Stimulated activated CD8-positive, alpha-beta memory T cell treated with anti-CD3 and anti-CD28 coated beads, Interleukin-7, amount 100 ng/mL, for 1 hour (primary cell): ENCODE results near the gene PCNT.
"Not testable (repeated sequence)": the region's sequence is repeated elsewhere in the genome, so short reads cannot be mapped to it uniquely, and the experiment has no call there.

Experiments used
- DNase-seq, 2 donors: peaks; one replicate each; pipeline ENCODE4 v3.0.0-alpha.2; 2020; ENCODE audit warnings: low read depth in 2 of 2

PCNT gene

GRCh38 chr21:46402421-46402820 lies 78.5 kb downstream of the PCNT start:
- no peak for DNase-seq

GRCh38 chr21:46403234-46403811 lies 79.4 kb downstream of the PCNT start:
- DNase-seq, result not testable (repeated sequence)

- DNase-seq, result no peak
Observed at GRCh38 chr21:46404306-46404705, 80.3 kb downstream of the PCNT start.

- DNase-seq, result no peak
Observed at GRCh38 chr21:46406001-46406400, 82.0 kb downstream of the PCNT start.

GRCh38 chr21:46409641-46410406 lies 85.9 kb downstream of the PCNT start:
- DNase-seq, result no peak

GRCh38 chr21:46410516-46410915 lies 86.6 kb downstream of the PCNT start:
- no peak for DNase-seq

GRCh38 chr21:46411236-46411635 lies 87.3 kb downstream of the PCNT start:
- no peak for DNase-seq

GRCh38 chr21:46411691-46412090 lies 87.7 kb downstream of the PCNT start:
- DNase-seq, result no peak

- no peak for DNase-seq
Observed at GRCh38 chr21:46412521-46413364, 88.8 kb downstream of the PCNT start.

GRCh38 chr21:46413365-46413696 lies 89.4 kb downstream of the PCNT start:
- no peak for DNase-seq

- no peak for DNase-seq
Observed at GRCh38 chr21:46414965-46415275, 91.0 kb downstream of the PCNT start.

- no peak for DNase-seq
Observed at GRCh38 chr21:46416551-46416950, 92.6 kb downstream of the PCNT start.

- DNase-seq, result no peak
Observed at GRCh38 chr21:46418265-46418946, 94.5 kb downstream of the PCNT start.

GRCh38 chr21:46420241-46421190 lies 96.6 kb downstream of the PCNT start:
- DNase-seq, result no peak

GRCh38 chr21:46421191-46421750 lies 97.3 kb downstream of the PCNT start:
- DNase-seq, result no peak

GRCh38 chr21:46421756-46422555 lies 98.0 kb downstream of the PCNT start:
- DNase-seq, result no peak

GRCh38 chr21:46422636-46423241 lies 98.8 kb downstream of the PCNT start:
- DNase-seq, result no peak

- DNase-seq, result no peak
Observed at GRCh38 chr21:46423546-46424038, 99.6 kb downstream of the PCNT start.

- no peak for DNase-seq
Observed at GRCh38 chr21:46424039-46424591, 100.2 kb downstream of the PCNT start.
